PC-9 (cell line): ENCODE measurements around the gene APMAP.

Source experiments
- CTCF ChIP-seq: fragments of 200-600 bp; sonication (generic); conservative IDR thresholded peaks from 2 replicates; pipeline ENCODE4 v1.6.1; 2017; ENCODE audit warnings: mixed run types, antibody characterized with exemption, mild to moderate bottlenecking, moderate library complexity
- EZH2 ChIP-seq: fragments of 200-600 bp; sonication (generic); IDR thresholded peaks from 2 replicates; pipeline ENCODE4 v1.8.0; 2017; ENCODE audit warnings: antibody characterized with exemption, low read depth

GRCh38 chr20:24938498-24938897, 54.1 kb downstream of the APMAP start:
- no peak for TF ChIP-seq CTCF
- TF ChIP-seq EZH2, result no peak
